Spleen (tissue), 7 donors: ENCODE results near the gene SETMAR.

Experiments used
- CTCF ChIP-seq, 11 experiments: fragments of 200-600 bp in 7 of 11; fragments of 450-650 bp in 4 of 11; sonication (generic) in 4 of 11; IDR thresholded peaks in 8 of 11; conservative IDR thresholded peaks in 3 of 11; 1 replicate in 7 of 11; 2 replicates in 4 of 11; pipeline versions ENCODE4 v1.4.0 to v1.8.0; 2016 to 2021; ENCODE audit warnings: antibody characterized with exemption in 11 of 11, inconsistent platforms in 4 of 11, mild to moderate bottlenecking in 1 of 11
- POLR2A ChIP-seq, 3 donors: fragments of 450-650 bp; IDR thresholded peaks; one replicate each; pipeline ENCODE4 v1.5.1; 2017; ENCODE audit warnings: antibody characterized with exemption in 3 of 3, mild to moderate bottlenecking in 1 of 3
- POLR2AphosphoS5 ChIP-seq, 3 donors: sonication (generic); formaldehyde crosslinking; IDR thresholded peaks; one replicate each; pipeline ENCODE4 v1.5.1; 2017; ENCODE audit warnings: antibody characterized with exemption in 3 of 3
- donor health status: DM: no; HTN: no; CAD: no; lungs with moderate emphysema.
- donor health status: DM: no; HTN: no; CAD: no.
- donor health status: DM: no; HTN: no; CAD: no.

GRCh38 chr3:4264040-4264439, 39.1 kb upstream of the SETMAR start:
- no peak for TF ChIP-seq CTCF (IDR thresholded peaks at IDR 0.05 in 8 of 11, conservative IDR thresholded peaks at IDR 0.05 in 3 of 11)
- TF ChIP-seq POLR2A (IDR thresholded peaks at IDR 0.05) = no peak
- no peak for TF ChIP-seq POLR2AphosphoS5 (IDR thresholded peaks at IDR 0.05)
